ENCODE measurements around the gene NTM. TPM values are rescaled to one million over a fixed set of nuclear protein-coding genes. Genes with fewer than 3 reads are reported as not detected.

The NTM gene
- total RNA-seq, 1 donor, result 52.2 TPM

- no peak overlapping the region for H3K4me3 ChIP-seq (ENCODE audit: low read depth, low read length)
- no peak for TF ChIP-seq CTCF (IDR thresholded peaks at IDR 0.05; ENCODE audit: insufficient read depth, low read length)
- DNase-seq (ENCODE audit: low read depth), result no peak
Observed at GRCh38 chr11:131353766-131354165, 16.6 kb upstream of the NTM start.

GRCh38 chr11:131354251-131354701 is 16.1 kb upstream of the NTM start:
- no peak for TF ChIP-seq CTCF (IDR thresholded peaks at IDR 0.05; ENCODE audit: insufficient read depth, low read length)
- no peak overlapping the region for H3K4me3 ChIP-seq (ENCODE audit: low read depth, low read length)
- no peak for DNase-seq (ENCODE audit: low read depth)

- DNase-seq (ENCODE audit: low read depth), result no peak
- TF ChIP-seq CTCF (IDR thresholded peaks at IDR 0.05; ENCODE audit: insufficient read depth, low read length), result no peak
Observed at GRCh38 chr11:131356206-131356605, 14.2 kb upstream of the NTM start.

GRCh38 chr11:131365329-131365930 is 5.0 kb upstream of the NTM start:
- no peak overlapping the region for H3K4me3 ChIP-seq (ENCODE audit: low read depth, low read length)
- no peak for DNase-seq (ENCODE audit: low read depth)
- no peak for TF ChIP-seq CTCF (IDR thresholded peaks at IDR 0.05; ENCODE audit: insufficient read depth, low read length)

More at GRCh38 chr11:131356206-131356605, 14.2 kb upstream of the NTM start:
- H3K4me3 ChIP-seq (ENCODE audit: low read depth, low read length), result no peak overlapping the region

- TF ChIP-seq CTCF (IDR thresholded peaks at IDR 0.05; ENCODE audit: insufficient read depth, low read length), result no peak
- H3K4me3 ChIP-seq (ENCODE audit: low read depth, low read length), result no peak overlapping the region
Observed at GRCh38 chr11:131370901-131371790, 731 bp downstream of the NTM start.

GRCh38 chr11:131371791-131372104 is 1.3 kb downstream of the NTM start:
- H3K4me3 ChIP-seq (ENCODE audit: low read depth, low read length), result no peak overlapping the region
- no peak for DNase-seq (ENCODE audit: low read depth)
- TF ChIP-seq CTCF (IDR thresholded peaks at IDR 0.05; ENCODE audit: insufficient read depth, low read length), result no peak

More at GRCh38 chr11:131370901-131371790, 731 bp downstream of the NTM start:
- DNase-seq (ENCODE audit: low read depth), result no peak

Measured in fibroblast of the aortic adventitia (primary cell).